ENCODE measurements around the gene PRKCB. TPM values are rescaled to one million over a fixed set of nuclear protein-coding genes. Genes with fewer than 3 reads are reported as not detected.

The PRKCB gene
- total RNA-seq, 4 donors from 2014 or later = 10.7 to 23.9 (median 18.2) TPM

GRCh38 chr16:23847948-23848347 lies 12.2 kb downstream of the PRKCB start:
- H3K27ac ChIP-seq = no peak overlapping the region
- WGBS, 2 donors (ENCODE audit: low coverage in 1 of 2) = 41 to 45% methylated on average over 1 to 3 of the region's 3 CpGs
- ATAC-seq = no peak
- TF ChIP-seq POLR2A (IDR thresholded peaks at IDR 0.05) = no peak
- TF ChIP-seq CTCF (IDR thresholded peaks at IDR 0.05) = no peak
- TF ChIP-seq EP300 (IDR thresholded peaks at IDR 0.05) = no peak
- no peak for TF ChIP-seq POLR2AphosphoS5 (IDR thresholded peaks at IDR 0.05)
- H3K27me3 ChIP-seq = no peaks in the 10 kb centered on the region
- no peak overlapping the region for H3K4me3 ChIP-seq
- no peaks in the 10 kb centered on the region for H3K9me3 ChIP-seq
- no peaks in the 10 kb centered on the region for H3K4me1 ChIP-seq
- no peaks in the 10 kb centered on the region for H3K36me3 ChIP-seq

GRCh38 chr16:23848958-23849357 lies 13.2 kb downstream of the PRKCB start:
- Histone ChIP-seq H3K4me1 (no peaks in the 10 kb centered on the region), H3K4me3 (no peak overlapping the region), H3K27me3 (no peaks in the 10 kb centered on the region), H3K36me3 (no peaks in the 10 kb centered on the region), H3K27ac (no peak overlapping the region), H3K9me3 (no peaks in the 10 kb centered on the region)
- TF ChIP-seq CTCF (IDR thresholded peaks at IDR 0.05) (no peak), POLR2A (IDR thresholded peaks at IDR 0.05) (no peak), EP300 (IDR thresholded peaks at IDR 0.05) (no peak), POLR2AphosphoS5 (IDR thresholded peaks at IDR 0.05) (no peak)
- no peak for ATAC-seq
- WGBS, 2 donors (ENCODE audit: low coverage in 1 of 2) = 55 to 67% methylated on average over 6 to 9 of the region's 9 CpGs

GRCh38 chr16:23852794-23853562 lies 17.2 kb downstream of the PRKCB start:
- WGBS, 2 donors (ENCODE audit: low coverage in 1 of 2) = 46 to 53% methylated on average over 5 of the region's 5 CpGs
- no peak for TF ChIP-seq EP300 (IDR thresholded peaks at IDR 0.05)
- no peak for TF ChIP-seq POLR2A (IDR thresholded peaks at IDR 0.05)
- TF ChIP-seq CTCF (IDR thresholded peaks at IDR 0.05) = no peak
- no peak for TF ChIP-seq POLR2AphosphoS5 (IDR thresholded peaks at IDR 0.05)
- Histone ChIP-seq H3K27me3 (no peaks in the 10 kb centered on the region), H3K9me3 (no peaks in the 10 kb centered on the region), H3K4me1 (no peaks in the 10 kb centered on the region), H3K4me3 (no peak overlapping the region), H3K36me3 (no peaks in the 10 kb centered on the region), H3K27ac (no peak overlapping the region)
- no peak for ATAC-seq

GRCh38 chr16:23855010-23855409 lies 19.2 kb downstream of the PRKCB start:
- peaks cover 4% of the 10 kb centered on the region for H3K27me3 ChIP-seq
- H3K4me3 ChIP-seq = no peak overlapping the region

More at GRCh38 chr16:23855010-23855409, 19.2 kb downstream of the PRKCB start:
- no peak overlapping the region for H3K27ac ChIP-seq
- TF ChIP-seq EP300 (IDR thresholded peaks at IDR 0.05) (no peak), POLR2A (IDR thresholded peaks at IDR 0.05) (no peak), POLR2AphosphoS5 (IDR thresholded peaks at IDR 0.05) (no peak), CTCF (IDR thresholded peaks at IDR 0.05) (no peak)
- 58 to 78% methylated on average over 5 of the region's 5 CpGs for WGBS, 2 donors (ENCODE audit: low coverage in 1 of 2)
- no peaks in the 10 kb centered on the region for H3K36me3 ChIP-seq
- no peak for ATAC-seq
- H3K9me3 ChIP-seq = no peaks in the 10 kb centered on the region
- H3K4me1 ChIP-seq = no peaks in the 10 kb centered on the region

Measured in gastroesophageal sphincter (tissue), 4 donors.